NCI-H1417 (cell line): ENCODE results near the gene THBS1.
A peak's percentile ranks its signal among the peaks of the same experiment; 100 is the strongest.

Experiments
- DNase-seq, 3 experiments: peaks; one replicate each; lab custom pipeline; 2025; lab: John Stamatoyannopoulos, UW

Gene THBS1

DNA sequence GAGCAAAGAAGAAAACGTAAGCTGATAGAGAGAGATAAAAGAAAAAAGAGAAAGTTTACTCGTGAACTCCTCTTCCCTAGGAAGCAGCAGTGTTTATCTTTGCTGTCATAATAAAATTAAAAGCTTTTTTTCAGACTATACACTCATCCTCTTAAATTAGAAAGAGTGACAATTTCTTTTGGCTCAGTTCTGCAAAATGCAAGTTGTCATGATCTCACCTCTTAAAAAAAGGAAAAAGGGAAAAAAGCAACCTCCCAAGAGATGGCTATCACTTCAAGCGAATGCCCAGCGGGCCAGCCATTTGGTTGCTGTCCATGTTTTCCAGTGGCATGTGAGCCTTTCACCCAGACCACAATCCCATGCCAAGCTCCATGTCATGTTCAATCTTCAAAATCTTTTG lies 7.0 kb upstream of the THBS1 start:
- no peak for DNase-seq

DNA sequence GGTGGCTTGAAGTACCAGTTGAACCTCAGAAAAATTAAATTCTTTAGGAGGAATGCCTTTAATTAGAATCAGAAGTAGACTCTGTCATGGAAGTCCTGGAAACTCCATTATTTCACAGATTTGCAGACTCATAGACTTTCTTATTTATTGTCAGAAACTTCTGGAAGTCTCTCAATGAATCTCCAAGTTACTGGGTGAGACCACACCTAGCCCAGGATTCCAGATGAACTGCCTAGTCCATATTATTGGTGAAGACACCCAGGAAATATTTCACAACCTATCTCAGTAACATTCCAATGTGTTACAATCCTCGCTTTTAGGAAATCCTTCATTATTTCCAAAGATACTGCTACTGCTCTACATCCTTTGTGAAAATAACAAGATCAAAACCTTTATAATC lies 6.5 kb upstream of the THBS1 start:
- DNase-seq, result no peak

DNA sequence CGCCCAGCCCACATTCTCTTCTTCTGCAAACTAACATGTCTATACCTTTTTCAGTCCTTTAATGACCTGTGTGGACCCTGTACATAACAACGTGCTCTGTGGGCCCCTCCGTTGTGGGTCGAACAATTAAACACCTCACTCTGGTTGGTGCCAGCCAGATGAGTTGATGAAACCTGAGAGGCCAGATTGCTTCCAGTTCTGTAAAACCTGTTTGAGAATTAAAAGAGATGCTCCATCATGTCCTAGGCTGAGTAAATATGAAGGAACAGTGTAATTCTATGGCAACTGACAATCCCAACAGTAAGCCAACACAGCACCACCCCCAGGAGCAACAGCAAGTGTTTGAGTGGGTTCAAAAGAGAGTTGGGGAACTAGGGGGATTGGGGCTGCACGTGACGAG lies 5.7 kb upstream of the THBS1 start:
- DNase-seq, result no peak

DNA sequence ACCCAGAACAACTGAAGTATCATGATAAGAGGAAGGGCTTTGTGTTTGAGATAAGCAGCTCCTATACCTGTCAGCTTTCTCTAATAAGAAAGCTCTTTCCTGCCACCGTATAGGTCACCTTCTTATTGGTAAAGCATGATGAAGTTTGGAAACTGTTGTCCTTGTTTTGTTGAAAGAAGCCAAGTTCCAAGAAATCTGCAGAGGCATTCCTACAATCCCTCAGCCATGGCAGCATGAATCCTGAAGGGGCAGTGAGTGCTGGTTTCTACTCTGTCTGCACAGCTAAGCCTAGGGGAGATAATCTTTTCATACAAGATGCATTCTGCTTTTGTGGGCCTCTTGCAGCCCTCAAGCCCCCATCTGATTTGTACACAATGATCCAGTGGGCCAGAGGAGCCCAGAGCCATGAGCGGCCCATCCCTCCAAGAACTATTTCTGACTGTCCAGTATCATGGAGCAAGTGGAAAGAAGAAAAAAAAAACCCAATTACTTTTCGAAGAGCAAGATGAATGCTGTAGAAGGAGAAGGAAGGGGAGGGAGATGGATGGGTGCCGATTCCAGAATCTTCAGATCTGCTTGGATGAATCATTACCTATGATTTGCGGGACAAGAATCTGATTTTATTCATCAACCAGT lies 1.9 kb upstream of the THBS1 start:
- no peak for DNase-seq

DNA sequence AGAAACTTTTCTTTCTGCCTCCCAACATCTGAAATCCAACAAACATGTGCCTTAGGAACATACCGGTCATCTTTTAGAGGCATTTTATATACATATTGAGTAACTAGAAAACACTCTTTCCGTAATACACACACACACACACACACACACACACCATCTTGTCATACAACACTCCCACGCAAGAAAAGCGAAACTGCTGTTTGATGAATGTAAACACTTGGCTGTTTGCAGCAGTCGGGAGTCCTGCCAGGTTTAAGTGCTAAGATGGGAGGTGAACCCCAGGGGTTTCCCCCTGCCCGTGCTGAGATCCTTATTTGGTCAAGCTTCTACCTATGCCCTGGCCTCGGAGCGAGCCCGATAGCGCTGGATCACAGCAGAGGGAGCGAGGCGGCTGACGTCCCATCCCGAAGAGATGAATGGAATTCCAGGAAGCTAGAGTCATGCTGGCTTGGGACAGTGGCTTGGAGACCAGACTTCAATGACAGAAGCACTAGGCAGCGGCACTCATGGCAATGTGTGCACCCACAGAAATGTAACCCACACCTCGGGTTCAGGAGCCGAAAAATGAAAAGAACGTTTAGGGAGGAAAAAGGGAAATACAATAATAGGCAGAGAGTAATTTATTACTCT lies 1.3 kb upstream of the THBS1 start:
- DNase-seq, result peak in 1 of 3 experiments; percentile 40

DNA sequence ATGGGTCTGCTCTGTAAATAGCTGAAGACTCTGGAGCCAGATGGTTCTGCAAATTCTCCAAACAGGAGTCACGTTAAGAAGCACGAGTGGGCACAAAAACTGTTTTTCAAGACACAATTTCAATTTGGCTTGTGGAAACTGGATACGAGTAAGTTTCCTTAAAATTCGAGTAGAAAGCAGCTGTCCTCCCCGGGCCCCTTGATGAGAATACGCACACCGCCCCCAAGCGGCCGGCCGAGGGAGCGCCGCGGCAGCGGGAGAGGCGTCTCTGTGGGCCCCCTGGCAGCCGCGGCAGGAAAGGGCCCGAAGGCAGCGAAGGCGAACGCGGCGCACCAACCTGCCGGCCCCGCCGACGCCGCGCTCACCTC lies 778 bp upstream of the THBS1 start:
- DNase-seq, result peak; percentile 73 to 83 (median 74)

DNA sequence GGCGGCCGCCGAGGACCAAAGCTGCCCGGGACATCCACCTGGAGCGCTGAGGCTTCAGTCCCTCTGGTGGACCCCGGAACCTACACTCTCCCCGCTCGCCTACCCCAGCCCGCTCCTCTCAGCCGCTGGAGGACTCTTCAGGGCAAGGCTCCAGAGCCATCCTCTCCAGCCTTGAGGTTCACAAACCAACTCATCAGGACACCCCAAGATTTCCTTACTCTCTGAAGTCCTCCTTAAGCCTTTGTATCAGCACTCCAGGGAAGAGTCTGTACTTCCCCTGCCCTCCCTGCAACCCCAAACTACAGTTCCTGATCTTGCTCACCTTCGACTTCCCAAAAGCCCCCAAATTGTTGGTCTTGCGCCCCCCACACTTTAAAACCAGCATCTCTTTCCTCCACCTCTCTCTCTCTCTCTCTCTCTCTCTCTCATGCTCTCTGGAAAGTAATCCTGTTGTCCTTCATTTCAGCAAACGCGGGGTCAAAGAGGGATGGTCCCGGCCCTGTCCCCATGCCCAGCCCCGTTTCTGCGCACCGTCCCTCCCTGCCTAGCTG lies 438 bp downstream of the THBS1 start:
- DNase-seq, result no peak

DNA sequence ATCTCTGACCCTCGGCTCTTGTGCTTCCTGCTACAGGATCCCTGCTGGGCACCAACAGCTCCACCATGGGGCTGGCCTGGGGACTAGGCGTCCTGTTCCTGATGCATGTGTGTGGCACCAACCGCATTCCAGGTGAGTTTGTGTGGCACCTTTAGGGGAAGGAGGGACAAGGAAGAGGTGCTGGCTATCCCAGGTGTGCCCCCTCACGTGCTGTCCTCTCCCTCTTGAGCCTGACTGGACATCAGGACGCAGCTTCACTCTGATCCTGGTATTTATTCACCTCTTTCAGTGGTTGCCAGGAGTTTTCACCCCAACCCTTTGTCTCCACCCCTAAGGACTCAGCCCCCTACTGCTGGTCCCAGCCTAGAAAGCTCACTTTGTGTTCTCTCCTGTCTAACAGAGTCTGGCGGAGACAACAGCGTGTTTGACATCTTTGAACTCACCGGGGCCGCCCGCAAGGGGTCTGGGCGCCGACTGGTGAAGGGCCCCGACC lies 960 bp downstream of the THBS1 start:
- DNase-seq, result no peak

DNA sequence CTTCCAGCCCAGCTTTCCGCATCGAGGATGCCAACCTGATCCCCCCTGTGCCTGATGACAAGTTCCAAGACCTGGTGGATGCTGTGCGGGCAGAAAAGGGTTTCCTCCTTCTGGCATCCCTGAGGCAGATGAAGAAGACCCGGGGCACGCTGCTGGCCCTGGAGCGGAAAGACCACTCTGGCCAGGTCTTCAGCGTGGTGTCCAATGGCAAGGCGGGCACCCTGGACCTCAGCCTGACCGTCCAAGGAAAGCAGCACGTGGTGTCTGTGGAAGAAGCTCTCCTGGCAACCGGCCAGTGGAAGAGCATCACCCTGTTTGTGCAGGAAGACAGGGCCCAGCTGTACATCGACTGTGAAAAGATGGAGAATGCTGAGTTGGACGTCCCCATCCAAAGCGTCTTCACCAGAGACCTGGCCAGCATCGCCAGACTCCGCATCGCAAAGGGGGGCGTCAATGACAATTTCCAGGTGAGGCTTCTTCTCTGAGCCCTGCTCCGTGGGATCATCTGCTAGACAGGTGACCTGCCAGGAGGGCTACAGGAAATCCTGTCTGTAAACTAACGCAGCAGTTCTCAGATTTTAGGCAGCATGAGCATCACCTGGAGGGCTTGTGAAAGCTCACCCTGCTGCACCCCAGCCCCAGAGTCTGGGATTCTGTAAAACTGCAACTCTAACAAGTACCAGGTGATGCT lies 1.6 kb downstream of the THBS1 start:
- DNase-seq, result no peak

DNA sequence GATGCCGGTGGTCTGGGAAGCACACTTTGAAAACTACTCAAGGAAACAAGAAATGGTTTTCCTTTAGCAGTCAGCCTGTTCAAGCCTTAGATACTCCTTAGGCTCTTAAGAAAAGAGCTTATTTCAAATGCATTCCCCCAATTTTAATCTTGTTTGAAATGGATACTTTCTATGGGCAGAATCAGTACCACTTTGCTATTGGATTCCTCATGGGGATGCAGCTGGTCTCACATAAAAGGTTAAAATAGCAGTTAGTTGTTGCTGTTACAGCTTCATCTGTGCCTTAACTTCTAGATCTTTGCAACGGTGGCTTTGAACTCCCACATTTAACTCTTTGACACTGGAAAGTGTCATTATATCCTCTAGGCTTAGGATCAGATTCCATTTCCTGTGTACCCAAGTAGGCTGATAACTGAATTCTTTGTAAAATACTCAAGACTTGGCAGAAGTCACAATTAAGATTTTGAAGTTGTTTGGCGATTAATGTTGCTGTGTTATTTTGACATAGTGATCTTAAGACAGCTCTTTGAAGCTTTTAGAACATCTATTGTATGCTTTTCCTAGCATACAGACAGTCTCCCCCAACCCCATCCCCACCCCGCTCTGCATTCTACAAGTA lies 2.2 kb downstream of the THBS1 start:
- no peak for DNase-seq

DNA sequence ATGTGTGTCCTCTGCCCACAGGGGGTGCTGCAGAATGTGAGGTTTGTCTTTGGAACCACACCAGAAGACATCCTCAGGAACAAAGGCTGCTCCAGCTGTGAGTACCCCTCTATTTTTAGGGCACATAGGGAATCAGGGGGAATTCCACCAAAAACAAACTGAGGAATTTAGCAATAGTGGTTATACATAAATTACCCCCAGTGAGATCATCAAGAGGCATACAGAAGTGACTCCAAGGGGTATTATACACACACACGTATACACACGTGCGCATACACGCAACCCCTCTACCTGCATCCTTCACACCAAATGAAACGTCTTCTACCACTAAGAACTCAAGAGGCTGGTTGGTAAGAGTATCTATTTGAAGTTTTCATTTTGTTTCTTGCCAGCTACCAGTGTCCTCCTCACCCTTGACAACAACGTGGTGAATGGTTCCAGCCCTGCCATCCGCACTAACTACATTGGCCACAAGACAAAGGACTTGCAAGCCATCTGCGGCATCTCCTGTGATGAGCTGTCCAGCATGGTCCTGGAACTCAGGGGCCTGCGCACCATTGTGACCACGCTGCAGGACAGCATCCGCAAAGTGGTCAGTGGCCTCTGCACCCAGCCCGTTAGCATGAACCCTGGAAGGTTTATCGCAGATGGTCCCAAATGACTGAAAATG lies 2.9 kb downstream of the THBS1 start:
- DNase-seq, result no peak

DNA sequence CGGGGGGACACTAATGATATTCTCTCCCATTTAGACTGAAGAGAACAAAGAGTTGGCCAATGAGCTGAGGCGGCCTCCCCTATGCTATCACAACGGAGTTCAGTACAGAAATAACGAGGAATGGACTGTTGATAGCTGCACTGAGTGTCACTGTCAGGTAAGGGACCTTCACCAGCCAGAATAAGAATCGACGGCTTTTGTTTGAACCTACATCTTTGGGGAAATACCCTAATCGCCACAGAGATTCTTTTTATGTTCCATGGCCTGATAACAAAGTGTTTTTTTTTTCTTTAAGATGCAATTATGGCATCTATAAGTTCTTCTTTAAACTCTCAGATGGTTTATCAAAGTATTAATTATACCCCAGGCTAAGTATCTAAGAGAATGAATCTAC lies 3.4 kb downstream of the THBS1 start:
- no peak for DNase-seq

DNA sequence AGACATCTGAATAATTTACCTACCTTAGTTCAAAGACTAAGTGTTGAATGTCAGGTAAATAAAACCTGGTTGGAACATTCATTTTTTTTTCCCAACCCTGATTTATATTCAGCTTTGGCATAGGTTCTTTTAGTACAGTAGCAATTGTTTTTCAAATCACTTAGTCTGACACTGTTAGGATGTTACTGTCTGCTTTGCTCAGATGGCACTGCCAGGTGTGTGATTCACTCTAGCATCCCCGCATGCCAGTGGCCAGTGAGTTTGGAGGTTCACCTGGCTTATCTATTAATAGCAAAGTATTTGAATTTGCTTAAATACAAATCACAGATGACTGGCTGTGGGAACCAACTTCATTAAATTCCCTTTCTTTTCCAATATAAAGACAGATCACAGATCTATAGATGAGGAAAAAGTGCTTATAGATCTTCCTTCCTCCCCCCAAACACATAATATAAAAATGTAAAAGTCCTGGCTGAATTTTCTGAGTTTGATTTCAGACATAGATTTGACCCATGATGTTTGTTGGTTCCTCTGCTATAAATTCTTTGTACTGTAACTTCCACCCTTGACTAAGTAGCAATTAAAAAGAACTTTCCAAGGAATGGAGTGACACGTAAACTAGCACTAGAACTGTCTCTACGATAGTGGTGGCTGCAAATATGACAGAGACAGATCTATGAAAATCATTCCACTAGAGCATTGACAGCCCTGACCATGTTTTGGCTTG lies 3.9 kb downstream of the THBS1 start:
- no peak for DNase-seq

DNA sequence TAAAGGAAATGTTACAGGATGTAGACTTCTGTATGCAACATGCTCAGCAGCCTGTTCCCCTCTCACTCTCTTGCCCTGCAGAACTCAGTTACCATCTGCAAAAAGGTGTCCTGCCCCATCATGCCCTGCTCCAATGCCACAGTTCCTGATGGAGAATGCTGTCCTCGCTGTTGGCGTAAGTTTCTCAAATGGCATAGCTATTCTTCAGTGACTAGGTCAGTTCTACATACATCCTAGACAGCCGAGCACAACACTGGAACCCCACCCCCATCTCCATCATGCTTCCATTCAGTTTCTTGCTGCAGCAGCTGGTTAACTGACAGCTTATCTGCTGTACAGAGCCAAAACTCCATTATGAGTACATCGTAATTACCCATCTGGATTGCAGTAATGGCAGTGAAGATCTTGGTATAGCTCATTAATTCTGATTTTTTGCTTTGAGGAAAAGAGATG lies 4.5 kb downstream of the THBS1 start:
- DNase-seq, result no peak

DNA sequence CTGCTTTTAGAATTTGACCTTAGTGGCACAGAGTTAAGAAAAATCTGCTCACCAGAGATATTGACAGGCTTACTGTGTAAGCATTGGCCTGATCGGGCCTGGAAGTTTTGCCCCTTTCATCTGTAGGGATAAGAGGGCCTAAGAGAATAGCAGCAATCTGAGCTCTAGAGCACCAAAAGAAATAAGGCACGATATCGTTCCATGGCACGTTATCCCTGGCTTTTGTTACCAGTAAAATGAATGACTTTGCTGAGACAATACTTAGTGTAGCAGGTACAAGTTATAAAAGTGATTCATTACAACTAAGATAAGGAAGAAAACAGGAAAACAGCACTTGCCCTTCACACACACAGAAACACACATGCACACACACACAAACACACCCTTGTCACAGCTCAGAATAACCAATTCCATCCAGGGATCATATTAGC lies 5.0 kb downstream of the THBS1 start:
- DNase-seq, result no peak

DNA sequence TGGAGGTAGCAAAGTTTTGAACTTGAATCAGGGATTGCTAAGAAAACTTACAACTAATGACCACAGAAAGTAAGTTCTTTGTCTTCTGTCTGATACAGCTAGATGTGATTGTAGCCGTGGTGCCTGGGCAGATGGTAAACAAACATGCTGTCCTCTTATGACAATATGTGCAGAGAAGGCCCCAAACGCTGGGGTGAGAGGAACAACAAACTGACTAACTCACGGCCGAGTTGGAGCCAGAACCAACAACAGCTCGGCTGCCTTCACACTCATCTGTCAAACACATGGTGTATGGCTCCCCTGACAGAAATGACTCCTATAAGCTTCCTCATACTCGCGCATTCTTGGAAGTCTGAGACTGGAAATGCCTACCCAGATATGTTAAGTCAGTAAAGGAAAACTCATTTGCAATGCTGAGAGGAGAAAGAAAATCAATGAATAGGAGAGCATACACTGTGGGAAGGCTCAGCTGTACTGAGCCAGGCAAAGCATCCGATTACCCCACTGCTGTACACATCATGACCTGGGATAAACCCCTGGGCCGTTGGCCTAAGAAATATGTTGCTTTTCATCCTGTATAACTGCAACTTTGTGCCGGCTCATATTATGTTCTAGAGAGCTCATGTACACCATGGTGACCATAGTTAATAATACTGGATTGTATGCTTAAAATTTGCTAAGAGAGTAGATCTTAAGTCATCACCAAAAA lies 5.7 kb downstream of the THBS1 start:
- DNase-seq, result no peak

DNA sequence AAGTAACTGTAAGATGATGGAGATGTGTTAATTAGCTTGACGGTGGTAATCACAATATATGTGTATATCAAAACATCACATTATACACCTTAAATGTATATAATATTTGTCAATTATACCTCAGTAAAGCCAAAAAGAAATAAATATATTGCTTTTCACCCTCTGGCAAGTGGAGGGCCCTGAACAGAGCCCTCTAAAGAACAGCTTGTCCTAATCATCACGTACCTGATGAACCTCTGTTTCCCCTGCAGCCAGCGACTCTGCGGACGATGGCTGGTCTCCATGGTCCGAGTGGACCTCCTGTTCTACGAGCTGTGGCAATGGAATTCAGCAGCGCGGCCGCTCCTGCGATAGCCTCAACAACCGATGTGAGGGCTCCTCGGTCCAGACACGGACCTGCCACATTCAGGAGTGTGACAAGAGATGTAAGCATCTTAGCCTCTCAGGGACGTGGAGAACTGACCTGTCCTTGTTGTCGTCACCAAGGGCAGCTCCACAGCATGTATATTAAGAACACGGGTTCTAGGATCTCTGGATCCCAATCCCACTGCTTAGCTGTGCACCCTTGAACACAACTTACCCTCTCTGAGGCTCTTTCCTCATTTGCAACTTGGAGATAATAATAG lies 6.3 kb downstream of the THBS1 start:
- no peak for DNase-seq

DNA sequence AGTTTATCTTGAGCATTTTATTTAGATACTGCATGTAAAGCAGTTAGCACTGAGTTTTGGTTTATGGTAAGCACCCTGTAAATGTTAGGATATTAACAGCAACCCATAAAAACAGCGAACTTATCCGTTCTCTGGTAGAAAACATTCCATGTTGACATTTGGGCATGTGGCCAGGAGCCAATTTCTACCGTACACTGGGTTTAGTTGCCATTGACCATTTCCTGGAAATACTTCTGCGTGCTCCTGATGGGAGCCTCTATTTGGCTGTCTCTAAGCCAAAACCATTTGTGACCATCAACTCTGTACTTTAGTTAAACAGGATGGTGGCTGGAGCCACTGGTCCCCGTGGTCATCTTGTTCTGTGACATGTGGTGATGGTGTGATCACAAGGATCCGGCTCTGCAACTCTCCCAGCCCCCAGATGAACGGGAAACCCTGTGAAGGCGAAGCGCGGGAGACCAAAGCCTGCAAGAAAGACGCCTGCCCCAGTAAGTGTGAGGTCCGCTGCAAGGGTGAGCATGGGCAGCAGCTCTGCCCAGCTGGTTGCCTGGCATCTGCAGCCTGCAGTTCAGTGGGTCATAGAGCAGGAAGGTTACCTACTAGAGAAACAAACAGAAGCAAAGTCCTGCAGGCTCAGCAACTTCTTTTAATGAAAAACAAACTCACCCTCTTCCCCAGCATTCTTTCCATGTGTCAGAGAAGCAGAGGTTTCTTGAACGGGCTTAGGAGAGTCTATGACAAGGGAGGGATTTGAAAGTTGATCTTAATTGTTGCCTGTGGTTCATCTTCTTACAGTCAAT lies 7.1 kb downstream of the THBS1 start:
- no peak for DNase-seq

DNA sequence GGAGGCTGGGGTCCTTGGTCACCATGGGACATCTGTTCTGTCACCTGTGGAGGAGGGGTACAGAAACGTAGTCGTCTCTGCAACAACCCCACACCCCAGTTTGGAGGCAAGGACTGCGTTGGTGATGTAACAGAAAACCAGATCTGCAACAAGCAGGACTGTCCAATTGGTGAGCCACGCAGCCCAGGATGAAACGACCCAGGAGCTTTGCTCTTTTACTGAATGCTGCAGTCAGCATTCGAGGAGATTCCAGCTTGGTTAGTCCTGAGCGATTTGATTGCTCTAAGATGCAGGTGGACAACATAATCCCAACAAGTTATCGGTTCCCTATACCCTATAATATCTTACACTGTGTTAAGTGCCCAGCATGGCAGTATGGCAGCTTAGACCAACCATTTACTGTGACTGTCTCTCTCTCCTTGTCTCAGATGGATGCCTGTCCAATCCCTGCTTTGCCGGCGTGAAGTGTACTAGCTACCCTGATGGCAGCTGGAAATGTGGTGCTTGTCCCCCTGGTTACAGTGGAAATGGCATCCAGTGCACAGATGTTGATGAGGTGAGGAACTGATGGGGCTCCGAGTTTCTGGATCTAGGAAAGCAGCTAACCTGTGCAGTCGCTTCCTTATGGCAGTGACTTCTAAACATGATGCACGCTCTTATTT lies 7.8 kb downstream of the THBS1 start:
- DNase-seq, result no peak
